DMS114 treated with DMSO at 0.1 percent for 48 hours (cell line): ENCODE results near the gene BAHCC1.
"Not testable (repeated sequence)": the region's sequence is repeated elsewhere in the genome, so short reads cannot be mapped to it uniquely, and the experiment has no call there.

Experiments used
- DNase-seq: peaks from one replicate; lab custom pipeline; 2025; ENCODE audit not compliant: unreplicated experiment; lab: John Stamatoyannopoulos, UW

The BAHCC1 gene

GRCh38 chr17:81411305-81411704 is 16.0 kb downstream of the BAHCC1 start:
- DNase-seq: no peak

- no peak for DNase-seq
These were observed 17.3 kb downstream of the BAHCC1 start for GRCh38 chr17:81412490-81413093.

- no peak for DNase-seq
These were observed 18.4 kb downstream of the BAHCC1 start for GRCh38 chr17:81413497-81414135.

GRCh38 chr17:81414756-81415516 is 19.7 kb downstream of the BAHCC1 start:
- no peak for DNase-seq

- no peak for DNase-seq
These were observed 20.4 kb downstream of the BAHCC1 start for GRCh38 chr17:81415681-81416080.

GRCh38 chr17:81416612-81417011 is 21.4 kb downstream of the BAHCC1 start:
- DNase-seq: no peak

- no peak for DNase-seq
These were observed 22.0 kb downstream of the BAHCC1 start for GRCh38 chr17:81417049-81417878.

GRCh38 chr17:81417879-81418709 is 22.8 kb downstream of the BAHCC1 start:
- no peak for DNase-seq

- DNase-seq: no peak
These were observed 23.6 kb downstream of the BAHCC1 start for GRCh38 chr17:81418710-81419318.

- DNase-seq: no peak
These were observed 24.1 kb downstream of the BAHCC1 start for GRCh38 chr17:81419319-81419885.

- no peak for DNase-seq
These were observed 24.9 kb downstream of the BAHCC1 start for GRCh38 chr17:81419886-81420768.

GRCh38 chr17:81420769-81421462 is 25.7 kb downstream of the BAHCC1 start:
- DNase-seq: no peak

GRCh38 chr17:81422776-81423697 is 27.8 kb downstream of the BAHCC1 start:
- DNase-seq: no peak

GRCh38 chr17:81423698-81424071 is 28.4 kb downstream of the BAHCC1 start:
- DNase-seq: no peak

- no peak for DNase-seq
These were observed 29.1 kb downstream of the BAHCC1 start for GRCh38 chr17:81424151-81425017.

- DNase-seq: not testable (repeated sequence)
These were observed 29.8 kb downstream of the BAHCC1 start for GRCh38 chr17:81425041-81425440.
